B cell (primary cell): ENCODE results near the gene LCN15. TPM values are rescaled to one million over a fixed set of nuclear protein-coding genes. Genes with fewer than 3 reads are reported as not detected.
"Not testable (repeated sequence)": the region's sequence is repeated elsewhere in the genome, so short reads cannot be mapped to it uniquely, and the experiment has no call there.

Experiments
- ATAC-seq: fragments of 200-7000 bp; cut with Tn5 transposase; one replicate; pipeline ENCODE4 v1.10.0; 2021; ENCODE audit warnings: low read depth, mild to moderate bottlenecking, moderate number of reproducible peaks, moderate library complexity
- CTCF ChIA-PET: fragments of 350-600 bp; sonication (Branson Sonifier 250); formaldehyde crosslinking; loops from one replicate; lab custom pipeline; 2021; ENCODE audit warnings: antibody characterized with exemption, inconsistent platforms; lab: Charles Lee
- POLR2A ChIA-PET: fragments of 350-600 bp; sonication (Branson Sonifier 250); formaldehyde crosslinking; loops from one replicate; lab custom pipeline; 2021; ENCODE audit warnings: antibody characterized with exemption; lab: Charles Lee
- DNase-seq: peaks from one replicate; pipeline ENCODE4 v3.0.0; 2013
- H2AFZ ChIP-seq: 2 replicates; pipeline ENCODE4 v1.6.1; 2012; ENCODE audit warnings: mild to moderate bottlenecking, low read depth, low read length; ENCODE audit not compliant: insufficient read depth, poor library complexity, severe bottlenecking
- H3K27ac ChIP-seq, 2 donors: 1 replicate in 1 of 2; 2 replicates in 1 of 2; pipeline ENCODE4 v1.5.1; 2012 to 2013; ENCODE audit warnings: low read length in 2 of 2, mild to moderate bottlenecking in 2 of 2, moderate library complexity in 1 of 2
- H3K27me3 ChIP-seq, 4 experiments: fragments of 200-600 bp in 1 of 4; sonication (generic) in 1 of 4; replicated peaks in 1 of 4; 1 replicate in 2 of 4; 2 replicates in 2 of 4; pipeline versions ENCODE4 v1.6.1 to v1.7.0; 2013 to 2016; ENCODE audit warnings: low read length in 3 of 4, mild to moderate bottlenecking in 2 of 4, mixed read lengths in 1 of 4, moderate library complexity in 1 of 4; ENCODE audit not compliant: insufficient read depth in 4 of 4, control insufficient read depth in 3 of 4; ENCODE audit errors: control extremely low read depth in 1 of 4
- H3K36me3 ChIP-seq, 2 experiments: replicated peaks in 1 of 2; 1 replicate in 1 of 2; 2 replicates in 1 of 2; pipeline versions ENCODE4 v1.6.1 to v1.7.1; 2013; ENCODE audit warnings: low read length in 1 of 2; ENCODE audit not compliant: insufficient read depth in 2 of 2, control insufficient read depth in 1 of 2; ENCODE audit errors: control extremely low read depth in 1 of 2, extremely low read depth in 1 of 2
- H3K4me1 ChIP-seq, 2 donors: fragments of 200-600 bp in 1 of 2; sonication (generic) in 1 of 2; 1 replicate in 1 of 2; 2 replicates in 1 of 2; pipeline versions ENCODE4 v1.5.1 to v1.6.1; 2013 to 2017; ENCODE audit warnings: low read length in 2 of 2; ENCODE audit not compliant: control insufficient read depth in 2 of 2, insufficient read depth in 2 of 2
- H3K4me2 ChIP-seq: replicated peaks from 2 replicates; pipeline ENCODE3; 2012; ENCODE audit warnings: mild to moderate bottlenecking, low read depth, low read length; ENCODE audit not compliant: poor library complexity, severe bottlenecking
- H3K4me3 ChIP-seq, 5 experiments: fragments of 200-600 bp in 1 of 5; sonication (generic) in 1 of 5; 1 replicate in 3 of 5; 2 replicates in 2 of 5; pipeline versions ENCODE4 v1.5.1 to v1.7.0; 2011 to 2016; ENCODE audit warnings: low read length in 4 of 5, mild to moderate bottlenecking in 4 of 5, low read depth in 2 of 5, control low read depth in 1 of 5, moderate library complexity in 1 of 5; ENCODE audit not compliant: insufficient read depth in 1 of 5; ENCODE audit errors: control extremely low read depth in 1 of 5, extremely low read depth in 1 of 5
- H3K79me2 ChIP-seq: fragments of 200-600 bp; sonication (generic); one replicate; pipeline ENCODE4 v1.6.0; 2016; ENCODE audit warnings: low read length; ENCODE audit not compliant: control insufficient read depth, insufficient read depth
- H3K9ac ChIP-seq: fragments of 200-600 bp; sonication (generic); 2 replicates; pipeline ENCODE4 v1.6.1; 2017; ENCODE audit warnings: mild to moderate bottlenecking, low read length, moderate library complexity
- H3K9me3 ChIP-seq, 3 donors: one replicate each; pipeline versions ENCODE4 v1.6.1 to v1.7.1; 2013; ENCODE audit warnings: low read length in 2 of 3; ENCODE audit not compliant: control insufficient read depth in 2 of 3, insufficient read depth in 1 of 3; ENCODE audit errors: control extremely low read depth in 1 of 3
- H4K20me1 ChIP-seq: 2 replicates; pipeline ENCODE4 v1.6.0; 2012; ENCODE audit warnings: mild to moderate bottlenecking, low read length; ENCODE audit not compliant: insufficient read depth, control insufficient read depth, poor library complexity, severe bottlenecking
- H3K27ac Mint-ChIP-seq: one replicate; pipeline ENCODE4 v1.8.0; 2021; ENCODE audit warnings: mixed read lengths
- H3K27me3 Mint-ChIP-seq: one replicate; pipeline ENCODE4 v1.8.0; 2021; ENCODE audit warnings: mixed read lengths
- H3K4me1 Mint-ChIP-seq: one replicate; pipeline ENCODE4 v1.8.0; 2021; ENCODE audit warnings: mixed read lengths
- H3K4me3 Mint-ChIP-seq: one replicate; pipeline ENCODE4 v1.8.0; 2021; ENCODE audit warnings: mixed read lengths
- H3K9me3 Mint-ChIP-seq: one replicate; pipeline ENCODE4 v1.8.0; 2022; ENCODE audit warnings: mixed read lengths; ENCODE audit not compliant: insufficient read depth
- EZH2 ChIP-seq: IDR thresholded peaks from 2 replicates; pipeline ENCODE4 v1.6.1; 2012; ENCODE audit warnings: borderline replicate concordance, low read depth, mild to moderate bottlenecking, moderate library complexity, low read length; ENCODE audit not compliant: insufficient read depth, poor library complexity, severe bottlenecking
- WGBS: methylation state at CpG from one replicate; pipeline ENCODE4 v1.1.5; 2013; ENCODE audit warnings: missing lambda C conversion rate; ENCODE audit not compliant: insufficient coverage; 5-methylcytosine and 5-hydroxymethylcytosine counted together
- intact Hi-C: fragments of 100-400 bp; cut with micrococcal nuclease; formaldehyde crosslinking; loops from one replicate; pipeline ENCODE4 v1.10.0; 2022
- polyA plus RNA-seq: library from polyadenylated mRNA; depleted of rRNA; stranded (reverse); fragments of >200 nt; gene quantifications from 2 replicates; pipeline ENCODE4 v1.2.3, GENCODE V29; 2012
- total RNA-seq, 2 donors: library from RNA; stranded (reverse); fragments of 120-200 nt in 1 of 2; gene quantifications; 1 replicate in 1 of 2; 2 replicates in 1 of 2; pipeline versions ENCODE4 v1.2.3 to v1.2.4, GENCODE V29; 2013 to 2022
- TF ChIP-seq, protein P1 (sequence below): fragments of 200-600 bp; IDR thresholded peaks from one replicate; pipeline ENCODE4 v1.8.0; 2022; ENCODE audit warnings: antibody characterized with exemption, mild to moderate bottlenecking

The LCN15 gene
- total and polyA plus RNA-seq, 2 donors (not counting 1 experiment from before 2014, with no cell fraction given) = not detected

DNA sequence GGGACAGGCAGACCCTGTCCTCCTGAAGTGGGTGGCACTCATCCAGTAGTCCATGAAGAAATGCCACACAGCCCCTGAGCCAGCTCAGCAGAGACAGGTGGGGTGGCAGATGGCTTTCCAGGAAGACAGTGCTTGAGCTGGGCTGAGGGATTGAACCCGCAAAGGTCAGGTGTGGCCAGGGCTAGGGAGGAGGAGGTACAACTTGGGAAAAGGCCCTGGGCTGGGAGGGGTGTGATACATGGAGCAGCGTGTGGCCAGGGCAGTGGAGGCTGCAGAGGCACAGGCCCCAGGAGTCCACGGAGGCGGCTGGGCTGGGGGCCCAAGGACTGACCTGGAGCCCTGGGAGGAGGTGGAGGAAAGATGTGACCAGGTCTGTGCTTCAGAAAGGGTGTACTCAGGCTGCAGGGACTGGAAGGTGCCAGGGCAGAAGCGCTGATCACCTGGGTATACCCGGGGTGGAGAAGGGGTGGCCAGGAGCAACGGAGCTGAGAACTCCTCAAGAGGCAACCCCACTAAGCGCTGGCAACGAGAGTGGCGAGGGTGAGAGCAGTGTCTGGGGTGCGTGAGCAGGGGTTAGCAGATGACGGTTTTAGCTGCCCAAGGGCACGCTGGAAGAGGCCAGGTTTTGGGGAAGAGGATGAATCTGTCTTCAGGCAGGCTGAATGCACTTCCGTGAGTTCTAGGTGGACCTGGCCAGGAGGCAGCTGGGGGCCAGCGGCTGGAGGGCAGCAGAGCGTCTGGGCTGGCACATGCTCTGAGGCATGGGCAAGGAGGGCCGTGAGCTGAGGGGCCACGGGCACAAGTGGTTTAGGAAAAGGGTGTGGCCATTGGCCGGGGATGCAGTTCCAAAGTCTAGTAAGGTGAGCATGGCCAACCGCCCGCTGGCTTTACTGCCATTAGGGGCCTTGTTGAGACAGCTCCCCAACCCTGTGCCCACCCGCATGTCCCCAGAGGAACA is 39.5 kb upstream of the LCN15 start:
- Mint-ChIP-seq H3K27me3 (no peaks in the 10 kb centered on the region), H3K4me3 (no peak overlapping the region), H3K27ac (no peak overlapping the region), H3K4me1 (peaks cover 35% of the 10 kb centered on the region), H3K9me3 (no peaks in the 10 kb centered on the region)
- Histone ChIP-seq H3K9me3 (no peaks in the 10 kb centered on the region), H3K9ac (no peak overlapping the region), H3K27ac (no peak overlapping the region), H3K27me3 (peaks cover 0 to 15% (median 6%) of the 10 kb centered on the region in 4 experiments), H3K4me1 (peaks cover 30 to 42% of the 10 kb centered on the region in 2 donors), H4K20me1 (peaks cover 8% of the 10 kb centered on the region), H2AFZ (no peak overlapping the region), H3K4me2 (no peak overlapping the region), H3K4me3 (no peak overlapping the region), H3K36me3 (no peaks in the 10 kb centered on the region), H3K79me2 (peaks cover 13% of the 10 kb centered on the region)
- POLR2A ChIA-PET = no interaction called here
- no peak for ATAC-seq
- 98% methylated on average over 22 of the region's 22 CpGs for WGBS
- intact Hi-C loops = no loop called here
- DNase-seq = no peak
- TF ChIP-seq, protein P1, sequence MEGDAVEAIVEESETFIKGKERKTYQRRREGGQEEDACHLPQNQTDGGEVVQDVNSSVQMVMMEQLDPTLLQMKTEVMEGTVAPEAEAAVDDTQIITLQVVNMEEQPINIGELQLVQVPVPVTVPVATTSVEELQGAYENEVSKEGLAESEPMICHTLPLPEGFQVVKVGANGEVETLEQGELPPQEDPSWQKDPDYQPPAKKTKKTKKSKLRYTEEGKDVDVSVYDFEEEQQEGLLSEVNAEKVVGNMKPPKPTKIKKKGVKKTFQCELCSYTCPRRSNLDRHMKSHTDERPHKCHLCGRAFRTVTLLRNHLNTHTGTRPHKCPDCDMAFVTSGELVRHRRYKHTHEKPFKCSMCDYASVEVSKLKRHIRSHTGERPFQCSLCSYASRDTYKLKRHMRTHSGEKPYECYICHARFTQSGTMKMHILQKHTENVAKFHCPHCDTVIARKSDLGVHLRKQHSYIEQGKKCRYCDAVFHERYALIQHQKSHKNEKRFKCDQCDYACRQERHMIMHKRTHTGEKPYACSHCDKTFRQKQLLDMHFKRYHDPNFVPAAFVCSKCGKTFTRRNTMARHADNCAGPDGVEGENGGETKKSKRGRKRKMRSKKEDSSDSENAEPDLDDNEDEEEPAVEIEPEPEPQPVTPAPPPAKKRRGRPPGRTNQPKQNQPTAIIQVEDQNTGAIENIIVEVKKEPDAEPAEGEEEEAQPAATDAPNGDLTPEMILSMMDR = no peak
- no peak for TF ChIP-seq EZH2
- CTCF ChIA-PET = interaction anchor here (1.3 kb wide), 1 partner anchor 11 kb away, joined by 8 read pairs; no protein-coding TSS in a partner anchor

DNA sequence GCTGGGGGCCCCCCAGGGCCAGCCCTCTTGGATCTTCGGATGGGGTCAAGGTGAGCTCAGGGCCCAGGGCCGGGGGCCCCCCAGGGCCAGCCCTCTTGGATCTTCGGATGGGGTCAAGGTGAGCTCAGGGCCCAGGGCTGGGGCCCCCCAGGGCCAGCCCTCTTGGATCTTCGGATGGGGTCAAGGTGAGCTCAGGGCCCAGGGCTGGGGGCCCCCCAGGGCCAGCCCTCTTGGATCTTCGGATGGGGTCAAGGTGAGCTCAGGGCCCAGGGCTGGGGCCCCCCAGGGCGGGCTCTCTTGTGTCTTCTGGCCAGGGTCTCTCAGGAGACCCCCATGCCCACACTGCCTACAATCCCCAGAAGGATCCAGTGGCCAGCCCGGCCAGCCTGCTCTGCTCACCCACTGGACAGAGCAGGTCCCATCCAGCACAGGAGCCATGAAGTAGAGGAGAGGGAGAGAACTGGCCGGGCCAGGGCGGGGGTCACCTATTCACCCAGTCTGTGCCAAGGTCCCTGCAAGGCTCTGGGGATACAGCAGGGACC is 38.8 kb upstream of the LCN15 start:
- H3K4me2 ChIP-seq, DNase-seq, H3K27me3 Mint-ChIP-seq, POLR2A ChIA-PET, H4K20me1 ChIP-seq, H2AFZ ChIP-seq, H3K9me3 Mint-ChIP-seq, H3K27ac Mint-ChIP-seq, H3K4me3 Mint-ChIP-seq, H3K27ac ChIP-seq, ATAC-seq, H3K9me3 ChIP-seq, H3K4me3 ChIP-seq, H3K9ac ChIP-seq, intact Hi-C loops, H3K79me2 ChIP-seq, H3K36me3 ChIP-seq: not testable (repeated sequence)
- WGBS = 96% methylated on average over 4 of the region's 9 CpGs
- peaks cover 31 to 42% of the 10 kb centered on the region in 2 donors for H3K4me1 ChIP-seq
- H3K27me3 ChIP-seq = peaks cover 0 to 21% (median 8%) of the 10 kb centered on the region in 4 experiments
- H3K4me1 Mint-ChIP-seq = peaks cover 33% of the 10 kb centered on the region
- CTCF ChIA-PET = interaction anchor here (1.0 kb wide), 1 partner anchor 11 kb away, joined by 3 read pairs; no protein-coding TSS in a partner anchor
